Measurements from ENCODE around the gene CLASP1.

CLASP1 gene

DNA sequence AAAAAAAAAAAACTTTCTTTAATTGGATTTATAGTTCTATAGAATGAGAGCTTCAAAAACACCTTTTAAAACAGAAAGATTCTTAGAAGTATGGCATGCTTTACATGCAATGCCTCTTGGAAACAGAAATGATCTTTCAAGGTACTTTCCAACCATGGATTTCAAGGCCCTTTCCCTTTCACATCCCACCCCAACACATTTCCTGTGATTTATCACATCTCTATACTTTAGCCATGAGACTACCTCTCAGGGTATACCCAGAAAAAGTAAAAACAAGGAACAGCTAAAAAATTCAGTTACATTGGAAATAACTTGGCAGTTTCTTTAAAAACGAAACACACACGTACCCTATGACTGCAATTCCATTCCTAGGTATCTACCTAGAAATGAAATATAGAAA lies 103.3 kb downstream of the CLASP1 start:
- in situ Hi-C loops (cut with MboI; ENCODE audit: low sequenced_read_pairs), result no loop called here

DNA sequence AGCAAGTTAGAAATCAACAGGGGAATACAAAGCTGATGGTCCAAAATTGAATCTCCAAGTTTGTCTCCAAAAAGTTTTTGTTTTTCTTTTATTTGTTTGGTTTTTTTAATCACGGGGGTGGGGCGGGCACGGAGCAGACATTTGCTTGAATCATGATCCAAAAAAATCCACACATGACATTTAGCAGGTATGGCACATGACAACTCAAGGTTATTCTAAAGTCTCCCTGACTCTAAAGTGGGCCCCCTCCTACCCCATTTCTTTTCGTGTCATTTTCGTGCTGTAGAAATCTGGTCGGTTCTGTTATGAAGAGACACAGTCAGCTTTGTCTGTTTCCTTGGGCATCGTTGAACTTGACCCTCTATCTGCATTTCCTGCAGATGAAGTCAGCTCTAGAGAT lies 104.0 kb downstream of the CLASP1 start:
- in situ Hi-C loops (cut with MboI; ENCODE audit: low sequenced_read_pairs), result no loop called here

DNA sequence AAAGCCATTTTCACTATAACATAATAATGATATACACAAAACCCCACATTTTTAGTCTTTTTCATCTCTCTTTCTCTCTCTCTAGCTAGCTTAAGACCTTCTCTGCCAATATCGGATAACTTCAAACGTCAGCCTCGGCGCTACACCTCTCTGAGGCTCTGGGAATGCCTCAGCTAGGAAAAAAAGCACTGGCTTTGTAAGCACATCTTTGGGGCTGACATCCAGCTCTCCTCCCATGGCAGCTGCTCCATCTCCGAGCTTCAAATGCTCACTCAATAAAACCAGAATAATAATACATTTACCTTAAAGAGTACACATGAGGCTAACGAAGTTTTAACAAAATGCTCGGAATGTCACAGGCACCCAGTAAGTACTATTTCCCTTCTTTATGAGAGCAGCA lies 107.8 kb downstream of the CLASP1 start:
- in situ Hi-C loops (cut with MboI; ENCODE audit: low sequenced_read_pairs), result no loop called here

DNA sequence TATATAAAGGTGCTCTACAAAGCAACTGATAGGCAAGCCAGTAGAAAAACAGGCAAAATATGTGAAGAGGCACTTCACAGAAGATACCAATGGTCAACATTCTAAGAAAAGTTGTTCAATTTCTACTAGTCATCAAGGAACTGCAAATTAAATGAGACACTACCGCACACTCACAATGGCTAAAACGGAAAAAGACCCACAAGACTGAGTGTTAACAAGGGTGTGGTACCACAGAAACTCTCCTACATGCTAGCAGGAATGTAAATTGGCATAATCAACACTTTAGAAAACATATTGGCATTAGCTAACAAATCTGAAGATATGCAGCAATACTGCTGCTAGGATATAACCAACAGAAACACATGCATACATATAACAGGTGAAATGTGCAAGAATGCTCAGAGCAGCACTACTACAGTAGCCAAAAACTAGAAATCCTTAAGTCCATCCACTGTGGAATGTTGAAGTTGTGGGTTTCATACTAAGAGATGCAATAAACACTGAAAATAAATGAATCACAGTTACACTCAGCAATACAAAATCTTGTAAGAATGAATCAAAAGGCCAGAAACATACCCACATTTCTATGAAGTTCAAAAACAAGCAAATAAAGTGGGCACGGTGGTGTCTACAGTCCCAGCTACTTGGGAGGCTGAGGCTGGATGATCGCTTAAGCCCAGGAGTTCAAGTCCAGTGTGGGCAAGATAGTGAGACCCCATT lies 109.4 kb downstream of the CLASP1 start:
- in situ Hi-C loops (cut with MboI; ENCODE audit: low sequenced_read_pairs), result no loop called here

DNA sequence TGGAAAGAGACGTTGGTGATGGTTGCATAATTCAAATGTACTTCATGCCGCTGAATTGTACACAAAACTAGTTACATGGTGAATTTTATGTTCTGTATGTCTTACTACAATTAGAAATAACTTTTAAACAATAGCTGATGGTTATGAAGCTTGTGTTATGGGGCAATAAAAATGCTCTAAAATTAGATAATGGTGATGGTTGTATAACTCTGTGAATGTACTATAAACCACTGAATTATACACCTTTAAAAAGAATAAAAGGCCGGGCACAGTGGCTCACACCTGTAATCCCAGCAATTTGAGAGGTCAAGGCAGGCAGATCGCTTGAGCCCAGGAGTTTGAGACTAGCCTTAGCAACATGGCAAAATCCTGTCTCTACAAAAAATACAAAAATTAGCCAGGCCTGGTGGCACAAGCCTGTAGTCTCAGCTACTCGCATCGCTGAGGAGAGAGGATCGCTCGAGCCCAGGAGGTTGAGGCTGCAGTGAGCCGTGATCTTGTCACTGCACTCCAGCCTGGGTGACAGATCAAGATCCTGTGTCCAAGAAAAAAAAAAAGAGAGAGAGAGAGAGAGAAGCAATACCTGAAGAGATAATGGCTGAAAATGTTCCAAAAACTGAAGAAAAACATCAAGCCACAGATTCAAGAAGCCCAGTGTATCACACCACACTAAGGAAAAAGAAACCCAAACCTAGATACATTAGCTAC lies 112.3 kb downstream of the CLASP1 start:
- in situ Hi-C loops (cut with MboI; ENCODE audit: low sequenced_read_pairs), result no loop called here

DNA sequence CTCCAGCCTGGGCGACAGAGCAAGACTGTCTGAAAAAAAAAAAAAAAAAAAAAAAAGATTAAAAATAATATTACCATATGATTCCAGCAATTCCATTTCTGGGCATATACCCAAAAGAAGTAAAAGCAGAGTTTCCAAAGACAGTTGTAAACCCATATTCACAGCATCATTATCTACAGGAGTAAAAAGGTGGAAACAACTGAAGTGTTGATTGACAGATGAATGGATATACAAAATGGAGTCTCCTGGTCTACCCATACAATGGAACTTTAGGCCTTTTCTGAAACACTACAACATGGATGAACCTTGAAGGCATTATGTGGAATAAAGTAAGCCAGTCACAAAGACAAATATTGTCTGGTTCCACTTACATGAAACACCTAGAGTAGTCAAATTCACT lies 112.9 kb downstream of the CLASP1 start:
- in situ Hi-C loops (cut with MboI; ENCODE audit: low sequenced_read_pairs), result no loop called here

DNA sequence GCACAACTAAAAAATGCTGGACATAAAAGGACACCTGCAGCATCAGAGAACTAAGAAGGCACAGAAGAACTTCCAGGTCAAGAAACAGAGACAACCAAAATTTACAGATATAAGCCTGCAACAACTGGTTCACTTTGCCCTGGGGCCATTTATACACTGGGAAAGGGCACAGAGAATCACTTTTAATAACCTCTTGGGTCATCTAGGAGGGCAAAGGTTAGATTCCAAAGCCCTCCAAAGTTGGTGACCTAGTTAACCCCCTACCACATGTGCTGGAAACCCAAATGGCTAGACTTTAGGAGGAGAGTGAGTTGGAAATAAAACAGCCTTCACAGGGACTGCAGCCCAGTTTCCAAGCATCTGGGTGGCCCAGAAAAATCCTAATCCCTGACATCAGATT lies 115.3 kb downstream of the CLASP1 start:
- in situ Hi-C loops (cut with MboI; ENCODE audit: low sequenced_read_pairs), result no loop called here

DNA sequence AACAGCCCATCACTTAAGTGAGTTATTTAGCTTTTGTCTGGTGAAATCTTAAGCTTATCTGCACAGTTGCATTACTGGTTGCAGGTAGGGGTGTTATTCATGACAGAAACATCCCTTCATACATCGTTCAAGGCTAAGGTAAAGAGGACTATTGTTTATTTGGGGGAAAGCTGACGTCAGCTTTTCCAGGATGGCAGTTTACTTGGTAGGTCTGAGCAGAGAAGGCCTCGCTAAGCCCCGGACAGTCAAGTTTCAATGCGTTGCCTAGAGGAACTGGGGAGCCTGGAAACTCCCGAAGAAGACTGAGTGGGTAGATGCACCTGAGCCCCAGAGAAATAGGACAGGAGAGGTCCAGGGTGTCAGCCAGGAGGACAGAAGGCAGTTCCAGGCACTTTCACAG lies 116.4 kb downstream of the CLASP1 start:
- in situ Hi-C loops (cut with MboI; ENCODE audit: low sequenced_read_pairs), result no loop called here

DNA sequence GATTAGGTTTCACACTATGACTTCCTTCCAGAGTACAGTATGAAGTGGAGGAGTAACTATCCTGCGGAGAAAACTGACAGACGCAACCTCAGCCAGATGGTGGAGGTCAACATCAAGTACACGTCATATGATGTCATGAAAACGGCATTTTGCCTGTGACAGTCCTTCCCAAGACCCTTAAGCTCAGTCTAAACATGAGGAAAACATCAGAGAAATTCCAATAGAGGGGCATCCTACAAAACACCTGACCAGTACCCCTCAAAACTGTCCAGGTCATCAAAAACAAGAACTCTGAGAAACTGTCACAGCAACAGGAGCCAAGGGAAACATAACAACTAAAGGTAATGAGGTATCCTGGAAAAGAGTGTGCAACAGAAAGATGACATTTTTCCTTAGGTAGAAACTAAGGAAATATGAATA lies 116.9 kb downstream of the CLASP1 start:
- in situ Hi-C loops (cut with MboI; ENCODE audit: low sequenced_read_pairs), result no loop called here

DNA sequence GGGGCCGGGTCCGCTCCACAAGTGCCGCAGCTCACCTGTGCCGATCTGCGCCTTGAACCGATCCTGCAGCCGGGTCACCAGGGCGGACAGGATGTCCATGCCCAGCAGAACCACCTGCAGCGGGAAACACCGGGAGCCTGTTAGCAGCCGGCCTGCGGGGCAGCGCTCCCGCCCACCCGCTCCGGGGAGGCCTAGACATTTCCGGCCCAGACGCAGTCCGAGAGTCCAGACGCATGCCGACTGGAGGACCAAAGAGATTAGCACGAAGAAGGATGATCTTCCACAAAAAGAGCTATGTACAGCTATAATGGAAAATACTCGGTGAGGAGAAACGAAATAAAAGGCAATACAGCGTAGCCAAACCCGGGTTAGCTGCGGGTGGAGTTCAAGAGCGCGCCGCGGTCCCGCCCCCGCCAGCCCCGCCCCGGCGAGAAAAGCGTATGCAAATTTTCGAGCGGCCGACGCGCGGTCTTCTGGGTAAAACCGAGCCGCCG lies 119.0 kb downstream of the CLASP1 start:
- in situ Hi-C loops (cut with MboI; ENCODE audit: low sequenced_read_pairs), result no loop called here

DNA sequence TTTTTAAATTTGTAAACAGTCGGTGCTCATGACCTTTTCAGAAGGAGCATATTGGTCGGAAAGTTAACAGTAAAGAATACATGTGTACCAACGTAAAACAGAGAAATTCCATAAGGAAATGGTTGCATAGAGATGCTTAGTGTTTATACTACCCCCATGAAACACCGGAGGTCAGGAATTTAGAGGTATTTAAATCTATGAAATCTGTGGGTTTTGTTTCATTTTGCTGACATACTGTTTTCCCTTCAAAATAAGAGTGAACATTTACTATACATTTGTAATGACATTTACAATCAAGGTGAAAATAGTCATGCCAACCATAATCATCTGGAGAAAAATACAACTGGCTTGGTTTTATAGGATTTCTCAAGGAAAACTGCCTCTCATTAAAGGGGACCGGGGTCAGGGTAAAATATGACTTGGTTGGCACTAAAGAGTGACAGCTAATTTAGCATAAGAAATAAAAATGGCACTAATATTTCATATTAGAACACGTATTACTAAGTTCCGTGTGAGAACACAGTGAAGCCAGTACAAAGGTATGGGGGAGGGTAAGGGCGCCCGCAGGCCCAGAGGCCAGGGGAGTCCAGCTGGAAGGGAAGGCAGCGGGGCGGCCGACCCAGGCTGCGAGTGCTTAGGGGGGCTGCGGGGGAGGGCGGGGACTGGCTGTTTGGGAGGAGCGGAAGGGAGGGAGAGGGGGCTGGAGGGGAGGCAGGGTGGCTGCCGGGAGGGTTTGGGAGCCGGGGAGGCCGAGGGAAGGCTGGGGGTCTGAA lies 119.6 kb downstream of the CLASP1 start:
- in situ Hi-C loops (cut with MboI; ENCODE audit: low sequenced_read_pairs), result no loop called here

DNA sequence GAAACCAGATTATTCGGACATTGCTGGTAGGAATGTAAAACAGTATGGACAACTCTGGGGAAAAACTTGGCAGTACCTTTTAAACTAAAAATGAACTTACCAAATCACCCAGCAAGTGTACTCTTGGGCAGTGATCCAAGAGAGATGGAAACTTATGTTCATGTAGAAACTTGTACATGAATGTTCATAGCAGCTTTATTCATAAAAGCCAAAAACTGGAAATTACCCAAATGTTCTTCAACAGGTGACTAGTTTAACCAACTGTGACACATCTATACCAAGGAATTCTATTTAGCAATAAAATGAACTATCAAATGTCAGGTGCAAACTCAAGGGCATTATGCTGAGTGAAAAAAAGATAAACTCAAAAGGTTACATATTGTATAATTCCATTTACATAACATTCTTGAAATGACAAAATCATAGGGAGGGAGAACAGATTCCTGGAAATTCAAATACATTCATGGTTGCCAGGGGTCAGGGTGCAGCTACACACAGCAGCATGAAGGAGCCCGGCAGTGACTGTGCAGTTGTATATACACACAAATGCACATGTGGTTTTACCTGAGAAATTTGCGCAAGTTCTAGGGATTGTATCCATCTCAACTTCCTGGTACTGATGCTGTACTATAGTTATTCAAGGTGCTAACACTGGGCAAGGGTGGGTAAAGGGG lies 122.1 kb downstream of the CLASP1 start:
- in situ Hi-C loops (cut with MboI; ENCODE audit: low sequenced_read_pairs), result no loop called here

DNA sequence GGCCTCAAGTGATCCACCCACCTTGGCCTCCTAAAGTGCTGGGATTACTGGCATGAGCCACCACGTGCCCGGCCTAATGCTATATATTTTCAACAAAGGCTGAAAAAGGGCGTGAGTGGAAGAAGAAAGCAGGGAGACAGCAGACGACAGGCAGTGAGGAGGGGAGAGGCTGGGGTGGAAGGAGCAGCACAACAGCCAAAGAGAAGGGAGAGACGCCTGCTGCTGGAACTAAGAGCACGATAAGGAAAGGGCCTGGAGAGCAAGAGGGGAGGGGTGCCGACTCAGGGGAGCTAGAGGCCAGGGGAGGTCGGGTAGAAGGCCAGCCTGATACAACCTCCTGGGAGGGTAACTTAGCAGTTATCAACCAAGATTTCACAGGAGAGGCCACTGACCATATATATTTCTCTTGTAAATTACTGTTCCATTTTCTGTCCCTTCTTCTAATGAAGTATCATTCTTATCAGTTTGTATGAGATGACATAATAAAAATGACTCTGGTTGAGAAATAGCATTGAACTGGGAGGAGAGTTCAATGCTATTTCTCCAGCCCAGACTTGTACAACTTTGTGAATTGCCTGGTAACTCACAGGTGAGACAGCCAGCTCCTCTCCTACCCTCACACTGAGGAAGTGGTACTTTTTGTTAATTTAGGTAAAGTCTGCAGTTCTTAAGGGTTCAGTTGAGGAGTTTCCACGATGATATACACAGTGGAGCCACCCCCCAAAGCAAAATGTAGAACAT lies 124.4 kb downstream of the CLASP1 start:
- in situ Hi-C loops (cut with MboI; ENCODE audit: low sequenced_read_pairs), result no loop called here

DNA sequence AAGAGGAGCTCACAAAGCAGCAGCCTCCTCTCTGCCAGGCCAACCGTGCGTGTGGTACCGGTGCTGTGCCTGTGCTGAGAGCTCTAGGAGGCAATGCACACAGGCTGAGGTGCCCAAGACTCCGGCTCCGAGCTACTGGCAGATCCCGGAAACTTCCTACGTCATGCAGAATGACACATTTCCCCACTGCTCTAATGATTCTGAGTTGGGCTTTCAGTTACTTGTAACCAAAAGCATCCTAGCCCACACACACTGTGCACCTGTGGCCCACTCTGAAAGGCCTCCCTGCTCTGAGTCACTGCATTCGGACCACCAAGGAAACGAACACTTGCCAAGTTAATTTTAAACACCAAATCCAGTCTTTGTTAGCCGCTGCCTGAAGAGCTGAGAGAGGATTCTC lies 127.9 kb downstream of the CLASP1 start:
- in situ Hi-C loops (cut with MboI; ENCODE audit: low sequenced_read_pairs), result no loop called here

DNA sequence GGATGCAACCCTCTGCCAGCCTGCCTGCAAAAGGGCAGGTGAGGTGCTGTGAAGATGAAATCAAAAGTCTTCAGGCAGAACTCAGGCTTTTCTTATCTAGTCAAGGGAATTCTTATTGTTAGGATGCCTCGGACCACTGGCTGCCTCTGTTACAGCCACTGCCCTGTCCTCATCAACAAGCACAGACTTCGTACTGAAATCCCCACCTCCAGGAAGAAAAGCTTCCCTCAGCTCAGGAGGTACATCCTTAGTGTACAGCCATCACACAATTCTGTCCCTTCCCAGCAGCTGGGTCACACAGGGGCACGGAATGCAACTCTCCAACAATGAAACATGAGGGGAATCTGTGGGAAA lies 128.6 kb downstream of the CLASP1 start:
- in situ Hi-C loops (cut with MboI; ENCODE audit: low sequenced_read_pairs), result no loop called here

DNA sequence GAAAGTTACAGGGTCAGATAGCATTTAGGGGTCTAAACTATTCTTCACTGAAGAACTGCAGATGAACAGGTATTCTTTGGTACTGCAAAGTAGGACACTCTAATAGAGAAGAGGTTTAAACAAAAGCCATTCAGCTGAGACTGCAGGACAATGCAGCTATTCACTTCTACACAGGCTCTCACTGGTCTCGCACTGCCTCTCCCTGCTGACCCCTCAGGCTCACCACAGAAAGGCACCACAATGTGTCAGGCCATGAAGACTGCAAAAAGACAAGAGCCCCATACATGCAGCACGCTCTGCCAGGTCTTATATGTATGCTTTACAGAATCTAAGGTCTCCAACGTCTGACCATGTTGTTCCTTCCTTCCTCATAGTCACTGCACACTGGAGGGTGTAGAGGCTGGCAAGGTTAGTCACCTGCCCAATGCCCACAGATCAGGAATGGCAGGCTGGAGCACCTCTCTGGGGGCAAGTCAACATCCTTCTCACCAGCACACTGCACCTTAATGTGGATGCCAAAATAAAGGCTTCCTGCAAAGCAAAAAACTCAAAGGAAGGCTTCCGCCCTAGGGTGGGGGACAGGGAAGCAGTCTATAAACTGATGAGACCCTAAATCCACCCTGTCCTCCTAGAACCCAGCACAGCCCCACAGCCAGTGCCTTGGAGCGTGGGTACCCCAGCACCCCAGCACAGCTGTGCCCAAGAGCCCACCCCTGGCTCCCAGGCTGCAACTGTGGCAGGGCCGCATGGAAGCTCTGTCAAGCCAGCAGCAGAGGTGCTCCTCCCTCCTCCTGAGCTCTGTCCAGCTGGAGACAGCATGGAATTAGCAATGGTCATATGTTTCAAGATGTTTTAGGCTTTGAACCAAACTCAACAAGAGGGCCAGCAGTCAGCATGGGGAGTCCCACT lies 129.3 kb downstream of the CLASP1 start:
- in situ Hi-C loops (cut with MboI; ENCODE audit: low sequenced_read_pairs), result no loop called here

DNA sequence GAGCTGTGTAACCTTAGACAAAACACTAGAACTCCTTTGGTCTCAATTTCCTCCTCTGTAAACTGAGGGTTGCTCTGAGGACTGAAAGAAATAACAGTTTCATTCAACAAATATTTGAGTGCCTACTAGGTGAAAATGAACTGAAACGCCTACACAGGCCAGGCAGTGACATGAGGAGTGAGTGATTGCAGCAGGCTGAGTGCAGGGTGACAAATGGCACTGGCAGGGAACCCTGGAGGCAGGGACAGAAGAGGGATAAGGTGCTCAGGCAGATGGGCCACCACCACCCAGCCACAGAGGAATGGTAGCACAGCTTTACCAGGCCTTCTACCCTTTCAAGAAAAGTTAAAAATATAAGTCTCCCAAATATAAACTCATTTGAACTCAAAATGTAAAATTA lies 130.1 kb downstream of the CLASP1 start:
- in situ Hi-C loops (cut with MboI; ENCODE audit: low sequenced_read_pairs), result no loop called here

DNA sequence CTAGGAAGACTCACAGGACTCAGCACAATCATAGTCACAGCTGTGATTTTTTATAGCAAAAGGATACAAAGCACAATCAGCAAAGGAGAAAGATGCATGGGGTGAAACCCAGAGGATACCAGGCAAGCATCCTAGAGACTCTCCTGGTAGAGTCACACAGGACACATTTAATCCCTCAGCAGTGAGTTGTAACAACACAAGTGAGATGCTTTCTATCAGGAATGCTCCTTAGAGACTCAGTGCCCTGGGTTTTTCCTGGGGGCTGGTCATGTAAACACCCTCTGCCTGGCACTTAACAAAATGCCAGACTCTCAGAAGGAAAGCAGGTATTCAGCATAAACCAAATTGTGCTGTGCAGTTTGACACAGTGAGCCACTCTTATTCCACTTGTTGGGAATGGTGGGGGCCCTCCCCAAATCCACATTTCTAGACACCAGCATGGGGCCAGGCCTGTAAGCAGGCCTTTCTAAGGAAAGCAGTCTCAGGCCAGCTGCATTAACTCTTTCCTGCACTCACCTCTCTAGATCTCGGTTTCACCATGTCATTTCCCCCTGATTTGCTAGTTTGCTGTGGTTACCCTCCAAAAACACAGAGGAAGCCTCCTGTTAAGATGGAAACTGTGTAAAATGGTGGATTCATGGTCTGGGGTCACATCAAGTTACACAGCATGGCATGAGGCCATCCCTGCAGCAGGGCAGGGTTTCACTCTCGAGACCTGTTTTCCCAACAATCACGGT lies 135.5 kb downstream of the CLASP1 start:
- in situ Hi-C loops (cut with MboI; ENCODE audit: low sequenced_read_pairs), result no loop called here

DNA sequence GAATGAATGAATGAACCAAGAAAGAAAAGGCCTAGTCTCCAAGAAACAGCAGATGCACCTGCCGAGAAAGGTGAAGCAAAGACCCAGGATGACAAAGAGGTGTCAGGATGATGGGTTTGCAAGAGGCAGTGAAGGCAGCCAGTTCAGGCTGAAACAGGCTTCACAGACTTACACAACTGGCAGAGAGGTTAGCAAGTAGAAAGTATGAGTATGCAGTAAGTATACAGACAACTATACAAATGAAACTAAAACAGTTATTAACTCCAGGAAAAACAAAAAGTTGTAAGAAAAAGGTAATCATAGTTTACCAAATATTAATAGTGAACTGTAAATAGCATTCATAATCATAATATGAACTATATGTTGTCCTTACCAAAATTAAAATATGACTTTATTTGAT lies 138.4 kb downstream of the CLASP1 start:
- in situ Hi-C loops (cut with MboI; ENCODE audit: low sequenced_read_pairs), result no loop called here
